OCI-LY3 (cell line): ENCODE results near the gene CDH23.

Source experiments
- CTCF ChIP-seq: fragments of 200-600, 300-600 bp; sonication (generic); IDR thresholded peaks from 2 replicates; pipeline ENCODE4 v1.5.1; 2014; ENCODE audit warnings: antibody characterized with exemption, low read length, low read depth
- EZH2phosphoT487 ChIP-seq: fragments of 200-600 bp; shearing (Covaris generic); IDR thresholded peaks from 2 replicates; pipeline ENCODE4 v1.6.1; 2018; ENCODE audit warnings: antibody characterized with exemption, mixed run types, low read depth

DNA sequence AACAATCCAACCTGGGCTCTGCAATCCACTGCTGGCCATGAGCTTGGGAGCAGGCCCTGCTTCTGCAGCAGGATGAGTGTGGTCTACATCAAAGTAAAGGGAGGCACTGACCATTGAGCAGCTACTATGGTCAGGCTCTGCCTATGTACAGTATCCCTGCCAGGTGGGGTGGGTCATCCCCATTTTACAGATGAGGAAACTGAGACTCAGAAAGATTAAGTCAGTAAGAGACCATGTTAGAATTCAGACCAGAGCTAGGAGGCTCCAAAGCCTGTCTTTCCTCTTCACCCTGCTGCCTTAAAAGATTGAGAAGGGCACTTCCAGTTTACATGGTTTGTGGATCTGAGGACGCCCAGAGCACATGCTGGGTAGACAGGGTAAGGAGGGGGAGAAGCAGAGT is 27.1 kb upstream of the CDH23 start:
- TF ChIP-seq CTCF (no peak), EZH2phosphoT487 (no peak)
